GM23338 (cell line): ENCODE data around the gene SCCPDH. TPM values are rescaled to one million over a fixed set of nuclear protein-coding genes. Genes with fewer than 3 reads are reported as not detected.

Source experiments
- ATAC-seq: fragments of 200-7000 bp; cut with Tn5 transposase; 3 replicates; pipeline ENCODE4 v1.9.1; 2020
- DNase-seq: peaks from one replicate; pipeline ENCODE4 v3.0.0-alpha.2; 2015; ENCODE audit warnings: low spot score
- H2AFZ ChIP-seq: fragments of 200-600 bp; sonication (generic); 2 replicates; pipeline ENCODE4 v1.8.0; 2016; ENCODE audit warnings: antibody characterized with exemption, mild to moderate bottlenecking, moderate library complexity
- H3F3A ChIP-seq: fragments of 200-600 bp; sonication (generic); replicated peaks from 2 replicates; pipeline ENCODE4 v1.8.0; 2017; ENCODE audit warnings: antibody characterized with exemption, mixed run types, low read depth
- H3K27ac ChIP-seq: fragments of 200-600 bp; sonication (generic); 2 replicates; pipeline ENCODE4 v1.6.1; 2016; ENCODE audit warnings: low read depth
- H3K27me3 ChIP-seq: fragments of 200-600 bp; sonication (generic); 2 replicates; pipeline ENCODE4 v1.8.0; 2016; ENCODE audit warnings: mild to moderate bottlenecking, mixed run types, moderate library complexity; ENCODE audit not compliant: insufficient read depth
- H3K36me3 ChIP-seq: fragments of 200-600 bp; sonication (generic); 2 replicates; pipeline ENCODE4 v1.8.0; 2016; ENCODE audit warnings: mild to moderate bottlenecking; ENCODE audit not compliant: insufficient read depth
- H3K4me1 ChIP-seq: fragments of 200-600 bp; sonication (generic); 2 replicates; pipeline ENCODE4 v1.8.0; 2016; ENCODE audit warnings: mild to moderate bottlenecking, moderate library complexity; ENCODE audit not compliant: insufficient read depth
- H3K4me2 ChIP-seq: fragments of 200-600 bp; sonication (generic); 2 replicates; pipeline ENCODE4 v1.7.1; 2017; ENCODE audit warnings: mixed run types
- H3K4me3 ChIP-seq: fragments of 200-600 bp; sonication (generic); 2 replicates; pipeline ENCODE4 v1.6.1; 2016; ENCODE audit warnings: mixed run types
- H3K79me2 ChIP-seq: fragments of 200-600 bp; sonication (generic); replicated peaks from 2 replicates; pipeline ENCODE4 v1.8.0; 2017; ENCODE audit warnings: mild to moderate bottlenecking; ENCODE audit not compliant: insufficient read depth
- H3K9me2 ChIP-seq: fragments of 200-600 bp; sonication (generic); 2 replicates; pipeline ENCODE4 v1.8.0; 2017; ENCODE audit not compliant: insufficient read depth
- H4K20me1 ChIP-seq: fragments of 200-600 bp; sonication (generic); replicated peaks from 2 replicates; pipeline ENCODE4 v1.8.0; 2017; ENCODE audit warnings: mild to moderate bottlenecking; ENCODE audit not compliant: insufficient read depth
- H3K27ac Mint-ChIP-seq: 2 replicates; pipeline ENCODE4 v1.8.0; 2020; ENCODE audit warnings: inconsistent platforms, mild to moderate bottlenecking, moderate library complexity, mixed read lengths
- H3K27me3 Mint-ChIP-seq: 3 replicates; pipeline ENCODE4 v1.8.0; 2022; ENCODE audit warnings: low read depth, mild to moderate bottlenecking, moderate library complexity, mixed read lengths, inconsistent platforms; ENCODE audit not compliant: insufficient read depth, poor library complexity
- H3K36me3 Mint-ChIP-seq: 3 replicates; pipeline ENCODE4 v1.8.0; 2021; ENCODE audit warnings: low read depth, mild to moderate bottlenecking, inconsistent platforms, moderate library complexity, mixed read lengths
- H3K4me1 Mint-ChIP-seq: 3 replicates; pipeline ENCODE4 v1.8.0; 2020; ENCODE audit warnings: mild to moderate bottlenecking, inconsistent platforms, mixed read lengths
- H3K4me3 Mint-ChIP-seq: 3 replicates; pipeline ENCODE4 v1.8.0; 2021; ENCODE audit warnings: moderate library complexity, mild to moderate bottlenecking, inconsistent platforms, mixed read lengths
- H3K9me3 Mint-ChIP-seq: 3 replicates; pipeline ENCODE4 v1.8.0; 2020; ENCODE audit warnings: moderate library complexity, mild to moderate bottlenecking, inconsistent platforms, mixed read lengths
- CREB1 ChIP-seq: fragments of 250-450 bp; sonication (Bioruptor Pico); IDR thresholded peaks from 2 replicates; pipeline ENCODE4 v1.5.0; 2020; ENCODE audit warnings: low read depth, mild to moderate bottlenecking, moderate library complexity
- EZH2 ChIP-seq: fragments of 200-600 bp; sonication (generic); IDR thresholded peaks from one replicate; pipeline ENCODE4 v1.8.0; 2017; ENCODE audit warnings: antibody characterized with exemption, mild to moderate bottlenecking, low read depth; ENCODE audit not compliant: unreplicated experiment
- JUNB ChIP-seq: IDR thresholded peaks from one replicate; pipeline ENCODE4 v1.6.1; 2016; ENCODE audit warnings: antibody characterized with exemption; ENCODE audit not compliant: unreplicated experiment
- NANOG ChIP-seq: IDR thresholded peaks from 2 replicates; pipeline ENCODE4 v1.6.1; 2016; ENCODE audit warnings: antibody characterized with exemption, borderline replicate concordance
- POLR2AphosphoS5 ChIP-seq: IDR thresholded peaks from 2 replicates; pipeline ENCODE4 v1.6.1; 2016; ENCODE audit warnings: antibody characterized with exemption, low read depth
- ZNF462 ChIP-seq: fragments of 250-450 bp; sonication (Bioruptor Pico); IDR thresholded peaks from 2 replicates; pipeline ENCODE4 v1.5.0; 2020; ENCODE audit warnings: mild to moderate bottlenecking, moderate library complexity
- polyA plus RNA-seq: library from polyadenylated mRNA; unstranded; fragments of >200 nt; fragmentation: Nextera tagmentation; extraction: Ambion mirVana; gene quantifications from 2 replicates; pipeline ENCODE4 v1.2.1, GENCODE V29; 2016
- total RNA-seq: library from RNA; depleted of rRNA; stranded (reverse); fragments of >200 nt; shearing (Covaris generic); gene quantifications from 2 replicates; pipeline ENCODE4 v1.2.3, GENCODE V29; 2014
- TF ChIP-seq, protein P1 (sequence below): IDR thresholded peaks from 2 replicates; pipeline ENCODE4 v1.6.1; 2016; ENCODE audit warnings: antibody characterized with exemption
- TF ChIP-seq, protein P2 (sequence below): IDR thresholded peaks from one replicate; pipeline ENCODE4 v1.6.1; 2018; ENCODE audit warnings: antibody characterized with exemption; ENCODE audit not compliant: unreplicated experiment

The SCCPDH gene
- total and polyA plus RNA-seq, 2 experiments from 2014 or later = 14.4 to 18.8 TPM

GRCh38 chr1:246678816-246679793, 45.1 kb upstream of the SCCPDH start:
- TF ChIP-seq ZNF462 (CRISPR knock-in tag) (no peak), EZH2 (no peak), JUNB (no peak), POLR2AphosphoS5 (no peak), NANOG (no peak), CREB1 (CRISPR knock-in tag) (no peak)
- TF ChIP-seq, protein P1, sequence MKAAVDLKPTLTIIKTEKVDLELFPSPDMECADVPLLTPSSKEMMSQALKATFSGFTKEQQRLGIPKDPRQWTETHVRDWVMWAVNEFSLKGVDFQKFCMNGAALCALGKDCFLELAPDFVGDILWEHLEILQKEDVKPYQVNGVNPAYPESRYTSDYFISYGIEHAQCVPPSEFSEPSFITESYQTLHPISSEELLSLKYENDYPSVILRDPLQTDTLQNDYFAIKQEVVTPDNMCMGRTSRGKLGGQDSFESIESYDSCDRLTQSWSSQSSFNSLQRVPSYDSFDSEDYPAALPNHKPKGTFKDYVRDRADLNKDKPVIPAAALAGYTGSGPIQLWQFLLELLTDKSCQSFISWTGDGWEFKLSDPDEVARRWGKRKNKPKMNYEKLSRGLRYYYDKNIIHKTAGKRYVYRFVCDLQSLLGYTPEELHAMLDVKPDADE = no peak
- TF ChIP-seq, protein P2, sequence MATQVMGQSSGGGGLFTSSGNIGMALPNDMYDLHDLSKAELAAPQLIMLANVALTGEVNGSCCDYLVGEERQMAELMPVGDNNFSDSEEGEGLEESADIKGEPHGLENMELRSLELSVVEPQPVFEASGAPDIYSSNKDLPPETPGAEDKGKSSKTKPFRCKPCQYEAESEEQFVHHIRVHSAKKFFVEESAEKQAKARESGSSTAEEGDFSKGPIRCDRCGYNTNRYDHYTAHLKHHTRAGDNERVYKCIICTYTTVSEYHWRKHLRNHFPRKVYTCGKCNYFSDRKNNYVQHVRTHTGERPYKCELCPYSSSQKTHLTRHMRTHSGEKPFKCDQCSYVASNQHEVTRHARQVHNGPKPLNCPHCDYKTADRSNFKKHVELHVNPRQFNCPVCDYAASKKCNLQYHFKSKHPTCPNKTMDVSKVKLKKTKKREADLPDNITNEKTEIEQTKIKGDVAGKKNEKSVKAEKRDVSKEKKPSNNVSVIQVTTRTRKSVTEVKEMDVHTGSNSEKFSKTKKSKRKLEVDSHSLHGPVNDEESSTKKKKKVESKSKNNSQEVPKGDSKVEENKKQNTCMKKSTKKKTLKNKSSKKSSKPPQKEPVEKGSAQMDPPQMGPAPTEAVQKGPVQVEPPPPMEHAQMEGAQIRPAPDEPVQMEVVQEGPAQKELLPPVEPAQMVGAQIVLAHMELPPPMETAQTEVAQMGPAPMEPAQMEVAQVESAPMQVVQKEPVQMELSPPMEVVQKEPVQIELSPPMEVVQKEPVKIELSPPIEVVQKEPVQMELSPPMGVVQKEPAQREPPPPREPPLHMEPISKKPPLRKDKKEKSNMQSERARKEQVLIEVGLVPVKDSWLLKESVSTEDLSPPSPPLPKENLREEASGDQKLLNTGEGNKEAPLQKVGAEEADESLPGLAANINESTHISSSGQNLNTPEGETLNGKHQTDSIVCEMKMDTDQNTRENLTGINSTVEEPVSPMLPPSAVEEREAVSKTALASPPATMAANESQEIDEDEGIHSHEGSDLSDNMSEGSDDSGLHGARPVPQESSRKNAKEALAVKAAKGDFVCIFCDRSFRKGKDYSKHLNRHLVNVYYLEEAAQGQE = no peak
- H3K27ac Mint-ChIP-seq = no peak overlapping the region

More at GRCh38 chr1:246678816-246679793, 45.1 kb upstream of the SCCPDH start:
- Histone ChIP-seq H2AFZ (no peak overlapping the region), H3K9me2 (no peaks in the 10 kb centered on the region), H3K27ac (no peak overlapping the region), H3K27me3 (no peaks in the 10 kb centered on the region), H3K4me3 (no peak overlapping the region), H3K36me3 (no peaks in the 10 kb centered on the region), H4K20me1 (no peaks in the 10 kb centered on the region), H3K4me1 (0 out of 2 replicates have a peak, but pooled peaks cover 8% of the 10 kb centered on the region), H3K79me2 (no peaks in the 10 kb centered on the region), H3K4me2 (no peak overlapping the region), H3F3A (no peaks in the 10 kb centered on the region)
- peaks cover 3% of the 10 kb centered on the region; the same call in 2 of the 3 replicates for H3K4me1 Mint-ChIP-seq
- no peak overlapping the region for H3K4me3 Mint-ChIP-seq
- H3K27me3 Mint-ChIP-seq = no peaks in the 10 kb centered on the region
- H3K9me3 Mint-ChIP-seq = no peaks in the 10 kb centered on the region
- H3K36me3 Mint-ChIP-seq = no peaks in the 10 kb centered on the region
- DNase-seq = no peak
- no peak for ATAC-seq
